Hepatocyte (in vitro differentiated cells): ENCODE data around the gene MAGEA1.

ENCODE experiments used
- EZH2 ChIP-seq: fragments of 200-600 bp; sonication (generic); IDR thresholded peaks from 2 replicates; pipeline ENCODE4 v1.6.1; 2016; ENCODE audit warnings: antibody characterized with exemption, mild to moderate bottlenecking, borderline replicate concordance
- TF ChIP-seq, protein P1 (sequence below): fragments of 200-600 bp; sonication (generic); IDR thresholded peaks from 2 replicates; pipeline ENCODE4 v1.5.1; 2016; ENCODE audit warnings: antibody characterized with exemption, mild to moderate bottlenecking; ENCODE audit not compliant: poor library complexity

DNA sequence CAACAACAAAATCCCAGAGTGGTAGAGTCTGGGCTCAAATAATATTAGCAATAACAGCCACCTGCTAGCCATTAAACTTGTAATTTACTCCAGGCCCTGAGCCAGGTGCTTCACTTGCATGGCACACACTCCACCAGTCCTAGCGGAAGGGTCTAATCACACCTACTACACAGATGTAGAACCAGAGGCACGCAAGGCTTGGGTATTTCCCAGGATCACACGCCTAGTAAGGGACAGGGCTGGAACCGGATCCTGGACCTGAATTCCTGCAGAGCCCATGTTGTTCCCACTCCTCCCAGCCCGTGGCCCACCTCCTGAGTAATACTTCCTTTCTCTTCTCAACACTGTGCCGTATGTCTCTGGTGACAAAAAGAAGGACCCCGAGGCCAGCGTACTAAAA is 5.7 kb downstream of the MAGEA1 start:
- TF ChIP-seq, protein P1, sequence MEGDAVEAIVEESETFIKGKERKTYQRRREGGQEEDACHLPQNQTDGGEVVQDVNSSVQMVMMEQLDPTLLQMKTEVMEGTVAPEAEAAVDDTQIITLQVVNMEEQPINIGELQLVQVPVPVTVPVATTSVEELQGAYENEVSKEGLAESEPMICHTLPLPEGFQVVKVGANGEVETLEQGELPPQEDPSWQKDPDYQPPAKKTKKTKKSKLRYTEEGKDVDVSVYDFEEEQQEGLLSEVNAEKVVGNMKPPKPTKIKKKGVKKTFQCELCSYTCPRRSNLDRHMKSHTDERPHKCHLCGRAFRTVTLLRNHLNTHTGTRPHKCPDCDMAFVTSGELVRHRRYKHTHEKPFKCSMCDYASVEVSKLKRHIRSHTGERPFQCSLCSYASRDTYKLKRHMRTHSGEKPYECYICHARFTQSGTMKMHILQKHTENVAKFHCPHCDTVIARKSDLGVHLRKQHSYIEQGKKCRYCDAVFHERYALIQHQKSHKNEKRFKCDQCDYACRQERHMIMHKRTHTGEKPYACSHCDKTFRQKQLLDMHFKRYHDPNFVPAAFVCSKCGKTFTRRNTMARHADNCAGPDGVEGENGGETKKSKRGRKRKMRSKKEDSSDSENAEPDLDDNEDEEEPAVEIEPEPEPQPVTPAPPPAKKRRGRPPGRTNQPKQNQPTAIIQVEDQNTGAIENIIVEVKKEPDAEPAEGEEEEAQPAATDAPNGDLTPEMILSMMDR = no peak
- no peak for TF ChIP-seq EZH2
